ENCODE data around the gene ETNK2. TPM values are rescaled to one million over a fixed set of nuclear protein-coding genes. Genes with fewer than 3 reads are reported as not detected.

The ETNK2 gene
- total and polyA plus RNA-seq, 2 experiments from 2014 or later = 7.6 to 26.2 TPM

GRCh38 chr1:204155881-204156280 is 4.0 kb upstream of the ETNK2 start:
- H3K4me2 ChIP-seq = no peak overlapping the region
- peaks cover 5% of the 10 kb centered on the region for H3K4me1 ChIP-seq (ENCODE audit: insufficient read depth)
- TF ChIP-seq EZH2phosphoT487 (IDR thresholded peaks at IDR 0.05; ENCODE audit: unreplicated experiment) (no peak), ZNF331 (CRISPR knock-in tag; IDR thresholded peaks at IDR 0.05; ENCODE audit: low read depth) (no peak), JUNB (IDR thresholded peaks at IDR 0.05; ENCODE audit: unreplicated experiment) (no peak), NANOG (IDR thresholded peaks at IDR 0.05; ENCODE audit: borderline replicate concordance) (no peak), ZNF114 (CRISPR knock-in tag; IDR thresholded peaks at IDR 0.05) (no peak), POLR2AphosphoS5 (IDR thresholded peaks at IDR 0.05; ENCODE audit: low read depth) (no peak), ETS1 (IDR thresholded peaks at IDR 0.05) (no peak), REST (IDR thresholded peaks at IDR 0.05; ENCODE audit: unreplicated experiment) (no peak), STAT1 (IDR thresholded peaks at IDR 0.05; ENCODE audit: unreplicated experiment) (no peak), EZH2 (IDR thresholded peaks at IDR 0.05; ENCODE audit: low read depth, unreplicated experiment) (no peak), CTCF (conservative IDR thresholded peaks at IDR 0.05; ENCODE audit: low read depth in 2 of 2) (no peak), CREB1 (CRISPR knock-in tag; IDR thresholded peaks at IDR 0.05; ENCODE audit: low read depth) (no peak), ZNF462 (CRISPR knock-in tag; IDR thresholded peaks at IDR 0.05) (no peak)
- no peak overlapping the region for H3K27ac ChIP-seq (ENCODE audit: low read depth)
- ATAC-seq (no peak), DNase-seq (ENCODE audit: low spot score) (no peak)
- no peaks in the 10 kb centered on the region for H3K79me2 ChIP-seq (replicated peaks; ENCODE audit: insufficient read depth)
- no peaks in the 10 kb centered on the region for H3K9me3 Mint-ChIP-seq
- H3K36me3 ChIP-seq (ENCODE audit: insufficient read depth) = no peaks in the 10 kb centered on the region
- peaks cover 12% of the 10 kb centered on the region for H3K4me1 Mint-ChIP-seq
- no peak overlapping the region for H2AFZ ChIP-seq
- no peaks in the 10 kb centered on the region for H3F3A ChIP-seq (replicated peaks; ENCODE audit: low read depth)
- H3K27me3 ChIP-seq (ENCODE audit: insufficient read depth) = peaks cover 16% of the 10 kb centered on the region; the same call in 1 of the 2 replicates
- peaks cover 21% of the 10 kb centered on the region for H3K27me3 Mint-ChIP-seq (ENCODE audit: insufficient read depth, low read depth, poor library complexity)
- no peak overlapping the region for H3K4me3 Mint-ChIP-seq
- no peak overlapping the region for H3K4me3 ChIP-seq
- H3K9me2 ChIP-seq (ENCODE audit: insufficient read depth) = no peaks in the 10 kb centered on the region
- no peak overlapping the region for H3K27ac Mint-ChIP-seq
- no peaks in the 10 kb centered on the region for H4K20me1 ChIP-seq (replicated peaks; ENCODE audit: insufficient read depth)
- no peaks in the 10 kb centered on the region for H3K36me3 Mint-ChIP-seq (ENCODE audit: low read depth)
